Naive thymus-derived CD4-positive, alpha-beta T cell (primary cell): ENCODE data around the gene HOMER3. TPM values are rescaled to one million over a fixed set of nuclear protein-coding genes. Genes with fewer than 3 reads are reported as not detected.
"Not testable (repeated sequence)": the region's sequence is repeated elsewhere in the genome, so short reads cannot be mapped to it uniquely, and the experiment has no call there.

Experiments
- ATAC-seq: fragments of 150-1000 bp; cut with Tn5 transposase; 2 replicates; pipeline ENCODE4 v1.10.0; 2021; ENCODE audit warnings: mild to moderate bottlenecking, moderate library complexity
- CTCF ChIA-PET: fragments of 350-600 bp; sonication (Branson Sonifier 250); formaldehyde crosslinking; loops from one replicate; lab custom pipeline; 2021; ENCODE audit warnings: antibody characterized with exemption; lab: Charles Lee
- POLR2A ChIA-PET: fragments of 350-600 bp; sonication (Branson Sonifier 250); formaldehyde crosslinking; loops from one replicate; lab custom pipeline; 2021; ENCODE audit warnings: antibody characterized with exemption, inconsistent platforms; lab: Charles Lee
- DNase-seq, 9 donors: peaks; one replicate each; pipeline versions ENCODE4 v3.0.0 to v3.0.0-alpha.2; 2020 to 2022; ENCODE audit warnings: mixed read lengths in 1 of 9
- H3K27ac ChIP-seq: one replicate; pipeline ENCODE4 v1.7.0; 2013; ENCODE audit warnings: mild to moderate bottlenecking, low read depth, low read length, moderate library complexity
- H3K27me3 ChIP-seq, 2 donors: one replicate each; pipeline ENCODE4 v1.7.0; 2013; ENCODE audit warnings: low read length in 2 of 2, mild to moderate bottlenecking in 2 of 2, moderate library complexity in 2 of 2; ENCODE audit not compliant: control insufficient read depth in 2 of 2, insufficient read depth in 2 of 2
- H3K36me3 ChIP-seq, 3 experiments: 1 replicate in 2 of 3; 2 replicates in 1 of 3; pipeline ENCODE4 v1.7.0; 2013; ENCODE audit warnings: low read length in 3 of 3, mild to moderate bottlenecking in 3 of 3, moderate library complexity in 1 of 3; ENCODE audit not compliant: insufficient read depth in 3 of 3, control insufficient read depth in 2 of 3
- H3K4me1 ChIP-seq, 2 donors: one replicate each; pipeline ENCODE4 v1.7.0; 2013; ENCODE audit warnings: low read length in 2 of 2, mild to moderate bottlenecking in 2 of 2, moderate library complexity in 1 of 2; ENCODE audit not compliant: control insufficient read depth in 2 of 2, insufficient read depth in 2 of 2
- H3K4me3 ChIP-seq: 2 replicates; pipeline ENCODE4 v1.7.0; 2013; ENCODE audit warnings: mild to moderate bottlenecking, low read length
- H3K9me3 ChIP-seq, 3 experiments: 1 replicate in 2 of 3; 2 replicates in 1 of 3; pipeline ENCODE4 v1.7.0; 2013; ENCODE audit warnings: low read length in 3 of 3; ENCODE audit not compliant: control insufficient read depth in 2 of 3
- H3K27ac Mint-ChIP-seq, 9 donors: one replicate each; pipeline ENCODE4 v1.8.0; 2020 to 2022; ENCODE audit warnings: mixed read lengths in 9 of 9, mild to moderate bottlenecking in 8 of 9, moderate library complexity in 5 of 9, inconsistent platforms in 2 of 9
- H3K27me3 Mint-ChIP-seq, 5 donors: one replicate each; pipeline ENCODE4 v1.8.0; 2021 to 2022; ENCODE audit warnings: mixed read lengths in 5 of 5, mild to moderate bottlenecking in 1 of 5
- H3K36me3 Mint-ChIP-seq, 5 donors: one replicate each; pipeline ENCODE4 v1.8.0; 2020 to 2022; ENCODE audit warnings: mixed read lengths in 5 of 5, mild to moderate bottlenecking in 3 of 5, inconsistent platforms in 1 of 5
- H3K4me1 Mint-ChIP-seq, 7 donors: one replicate each; pipeline ENCODE4 v1.8.0; 2020 to 2022; ENCODE audit warnings: mixed read lengths in 7 of 7, mild to moderate bottlenecking in 3 of 7, inconsistent platforms in 1 of 7
- H3K4me3 Mint-ChIP-seq, 10 donors: one replicate each; pipeline ENCODE4 v1.8.0; 2020 to 2022; ENCODE audit warnings: mild to moderate bottlenecking in 10 of 10, mixed read lengths in 10 of 10, moderate library complexity in 6 of 10, inconsistent platforms in 2 of 10
- H3K9me3 Mint-ChIP-seq, 11 donors: one replicate each; pipeline ENCODE4 v1.8.0; 2020 to 2022; ENCODE audit warnings: mixed read lengths in 11 of 11, mild to moderate bottlenecking in 4 of 11, inconsistent platforms in 1 of 11, moderate library complexity in 1 of 11
- intact Hi-C, 2 donors: fragments of 100-400 bp; cut with micrococcal nuclease; formaldehyde crosslinking; loops; one replicate each; pipeline ENCODE4 v1.15.1; 2023
- polyA plus RNA-seq, 2 donors: library from polyadenylated mRNA; unstranded; fragments of 300-500 nt; fragmentation: Illumina TruSeq; gene quantifications; one replicate each; pipeline ENCODE4 v1.2.3, GENCODE V29; 2021
- total RNA-seq, 6 experiments: library from RNA in 5 of 6; stranded (reverse) in 5 of 6; gene quantifications; 1 replicate in 5 of 6; 2 replicates in 1 of 6; pipeline ENCODE4 v1.2.3 and lab custom pipeline; 2021 to 2026

The HOMER3 gene
- total and polyA plus RNA-seq, 7 experiments from 2014 or later: 0.53 to 16.3 (median 1.4) TPM; not detected in 3

DNA sequence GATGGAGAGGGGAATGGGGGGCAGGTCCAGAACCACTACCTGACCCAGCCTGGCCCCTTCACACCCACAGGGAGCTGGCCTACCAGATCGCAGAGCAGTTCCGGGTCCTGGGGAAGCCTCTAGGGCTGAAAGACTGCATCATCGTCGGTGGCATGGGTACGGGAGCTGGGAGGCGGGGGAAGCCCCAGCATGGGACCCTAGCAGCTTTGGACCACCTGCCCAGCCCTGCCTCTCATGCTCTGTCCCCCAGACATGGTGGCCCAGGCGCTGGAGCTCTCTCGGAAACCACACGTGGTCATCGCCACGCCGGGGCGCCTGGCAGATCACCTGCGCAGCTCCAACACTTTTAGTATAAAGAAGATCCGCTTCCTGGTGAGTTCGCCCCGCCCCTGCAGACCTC is 19.4 kb downstream of the HOMER3 start:
- POLR2A ChIA-PET: interaction anchor here (1.2 kb wide), 1 partner anchor 379 kb away, joined by 3 read pairs; no protein-coding TSS in a partner anchor
- ATAC-seq: no peak

DNA sequence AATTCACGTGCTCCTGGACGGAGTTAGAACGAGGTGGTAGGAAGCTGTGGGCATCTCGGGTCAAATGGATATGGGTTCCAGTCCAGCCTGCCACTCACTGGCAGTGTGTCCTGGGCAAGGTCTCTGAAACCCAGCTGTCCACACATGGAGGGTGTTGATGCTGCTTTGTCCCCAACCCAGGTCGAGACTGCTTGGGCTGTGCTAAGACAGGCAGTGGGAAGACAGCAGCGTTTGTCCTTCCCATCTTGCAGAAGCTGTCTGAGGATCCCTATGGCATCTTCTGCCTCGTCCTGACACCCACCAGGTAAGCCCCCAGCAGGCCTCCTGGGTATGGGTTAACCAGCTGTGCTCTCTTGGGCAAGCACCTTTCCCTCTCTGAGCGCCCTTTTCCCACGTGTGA is 20.6 kb downstream of the HOMER3 start:
- H3K27me3 Mint-ChIP-seq: peaks cover 0 to 2% (median 0%) of the 10 kb centered on the region in 5 donors
- H3K27me3 ChIP-seq: no peaks in the 10 kb centered on the region
- intact Hi-C loops: no loop called here
- H3K27ac Mint-ChIP-seq: peak overlapping the region in 6 of 9 donors; percentile 76 to 98 (median 96)
- peaks cover 7 to 56% (median 8%) of the 10 kb centered on the region in 3 experiments for H3K36me3 ChIP-seq
- peaks cover 20 to 53% (median 33%) of the 10 kb centered on the region in 7 donors for H3K4me1 Mint-ChIP-seq
- H3K9me3 ChIP-seq: no peaks in the 10 kb centered on the region
- no peak for DNase-seq
- no peak for ATAC-seq
- H3K9me3 Mint-ChIP-seq: no peaks in the 10 kb centered on the region
- POLR2A ChIA-PET: interaction anchor here (0.9 to 2.5 kb wide), 3 partner anchors 12 to 378 kb away, joined by 3 to 8 read pairs (median 4); partner anchors contain the start of gene REX1BD
- H3K4me1 ChIP-seq: peaks cover 18 to 21% of the 10 kb centered on the region in 2 donors
- peaks cover 0 to 23% (median 9%) of the 10 kb centered on the region in 5 donors for H3K36me3 Mint-ChIP-seq
- peak overlapping the region; percentile 85 for H3K4me3 ChIP-seq
- H3K27ac ChIP-seq: peak overlapping the region; percentile 81
- H3K4me3 Mint-ChIP-seq: peak overlapping the region; percentile 71 to 100 (median 92)
- CTCF ChIA-PET: no interaction called here

More for the DNA sequence above, 19.4 kb downstream of the HOMER3 start:
- H3K9me3 Mint-ChIP-seq: no peaks in the 10 kb centered on the region
- peaks cover 0 to 30% (median 13%) of the 10 kb centered on the region in 5 donors for H3K36me3 Mint-ChIP-seq
- DNase-seq: no peak
- Histone ChIP-seq H3K36me3 (peaks cover 7 to 64% (median 11%) of the 10 kb centered on the region in 3 experiments), H3K27me3 (no peaks in the 10 kb centered on the region), H3K4me3 (no peak overlapping the region), H3K27ac (no peak overlapping the region), H3K9me3 (no peaks in the 10 kb centered on the region), H3K4me1 (peaks cover 17 to 18% of the 10 kb centered on the region in 2 donors)
- H3K4me3 Mint-ChIP-seq: peak overlapping the region in 5 of 10 donors; percentile 6 to 92 (median 80)
- H3K27me3 Mint-ChIP-seq: peaks cover 0 to 2% (median 0%) of the 10 kb centered on the region in 5 donors
- CTCF ChIA-PET: no interaction called here
- H3K27ac Mint-ChIP-seq: peak overlapping the region in 1 of 9 donors; percentile 43
- intact Hi-C loops: no loop called here
- H3K4me1 Mint-ChIP-seq: peaks cover 20 to 46% (median 33%) of the 10 kb centered on the region in 7 donors

DNA sequence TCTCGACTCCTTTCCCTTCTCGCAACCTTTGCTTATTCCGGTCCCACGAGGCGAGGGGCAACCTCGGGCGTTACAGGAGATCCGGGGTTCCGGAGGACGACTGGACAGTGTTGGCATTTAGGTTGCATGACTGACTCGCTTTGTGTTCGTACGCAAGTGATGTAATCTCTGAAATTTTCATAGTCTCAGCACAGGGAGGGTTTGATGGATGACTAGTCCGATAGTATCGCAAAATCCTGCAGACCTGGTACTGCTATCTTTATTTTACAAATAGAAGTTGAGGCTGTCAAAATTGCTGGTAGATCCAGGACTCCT is 21.2 kb downstream of the HOMER3 start:
- Mint-ChIP-seq H3K27me3 (peaks cover 0 to 2% (median 0%) of the 10 kb centered on the region in 5 donors), H3K9me3 (no peaks in the 10 kb centered on the region), H3K4me3 (peak overlapping the region; percentile 71 to 100 (median 92)), H3K4me1 (peaks cover 24 to 58% (median 36%) of the 10 kb centered on the region in 7 donors), H3K36me3 (peaks cover 0 to 26% (median 9%) of the 10 kb centered on the region in 5 donors), H3K27ac (peak overlapping the region; percentile 76 to 98 (median 96))
- H3K9me3 ChIP-seq: no peaks in the 10 kb centered on the region
- H3K4me3 ChIP-seq: peak overlapping the region; percentile 85
- ATAC-seq (no peak), DNase-seq (no peak)
- intact Hi-C loops: loop anchor here (1.0 to 5.0 kb wide), 19 partner anchors 12 to 400 kb away; partner anchors contain the start of genes BORCS8 (in 2 of the 2), ELL (in 2 of the 2), HOMER3 (in 2 of the 2) and KXD1 (in 2 of the 2)
- peak overlapping the region; percentile 81 for H3K27ac ChIP-seq
- H3K27me3 ChIP-seq: no peaks in the 10 kb centered on the region
- ChIA-PET POLR2A (interaction anchor here (0.6 to 2.5 kb wide), 17 partner anchors 9 to 597 kb away, joined by 3 to 15 read pairs (median 4); partner anchors contain the start of genes ELL, KXD1, LSM4 and NR2C2AP), CTCF (interaction anchor here (0.6 kb wide), 2 partner anchors 101 to 569 kb away, joined by 3 to 4 read pairs; no protein-coding TSS in a partner anchor)
- H3K36me3 ChIP-seq: peaks cover 6 to 58% (median 7%) of the 10 kb centered on the region in 3 experiments
- H3K4me1 ChIP-seq: peaks cover 18 to 21% of the 10 kb centered on the region in 2 donors

DNA sequence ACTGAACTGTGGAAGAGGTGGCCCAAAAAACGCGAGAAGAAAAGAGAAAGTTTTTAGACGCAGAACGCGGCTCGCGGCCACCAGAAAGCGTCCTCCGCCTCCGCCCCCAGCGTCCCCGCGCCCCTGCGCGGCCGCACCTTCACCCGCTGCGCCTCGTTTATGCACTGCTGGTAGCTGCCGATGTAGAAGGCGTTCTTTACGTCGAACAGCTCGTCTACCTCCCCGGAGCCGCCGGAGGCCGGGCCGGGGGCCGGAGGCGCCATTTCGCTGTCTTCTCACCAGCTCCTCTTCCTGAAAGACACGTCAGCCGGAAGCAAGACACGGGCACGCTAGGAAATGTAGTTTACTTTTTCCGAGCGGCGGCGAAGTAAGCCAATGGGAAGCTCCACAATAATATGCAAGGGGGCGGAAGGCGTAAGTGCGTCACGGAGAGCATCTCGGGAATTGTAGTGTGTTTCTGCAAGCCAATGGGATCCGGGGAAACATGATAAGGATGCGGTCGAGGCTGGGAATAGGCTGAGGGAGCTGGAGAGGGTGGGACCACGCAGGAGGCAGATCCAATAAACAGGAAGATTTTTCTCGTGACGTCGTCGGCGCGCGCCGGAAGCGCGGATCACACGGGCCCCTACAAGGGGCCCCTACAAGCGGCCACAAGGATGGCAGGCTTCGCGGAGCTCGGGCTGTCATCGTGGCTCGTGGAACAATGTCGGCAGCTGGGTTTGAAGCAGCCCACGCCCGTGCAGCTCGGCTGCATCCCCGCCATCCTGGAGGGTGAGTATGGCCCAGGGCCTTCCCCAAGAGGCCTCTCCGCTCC is 21.7 kb downstream of the HOMER3 start, which contains the start of the genes COPE and DDX49:
COPE (minus strand) TSS at position 302 of the 814 bp plus-strand sequence; CDS start at position 263, 39 bp downstream.
DDX49 (plus strand) TSS at position 630 of the 814 bp plus-strand sequence; CDS start at position 657, 27 bp downstream.
- H3K27me3 ChIP-seq: no peaks in the 10 kb centered on the region
- ChIA-PET CTCF (interaction anchor here (0.5 to 1.1 kb wide), 5 partner anchors 102 to 756 kb away, joined by 3 to 5 read pairs (median 3); no protein-coding TSS in a partner anchor), POLR2A (interaction anchor here (0.6 to 2.5 kb wide), 22 partner anchors 10 to 638 kb away, joined by 3 to 15 read pairs (median 4); partner anchors contain the start of genes ELL, JUND, KXD1 and LSM4)
- H3K4me1 Mint-ChIP-seq: peaks cover 25 to 63% (median 36%) of the 10 kb centered on the region in 7 donors
- peak within 1 kb of the TSS; percentile 71 to 100 (median 92) for H3K4me3 Mint-ChIP-seq
- H3K27ac ChIP-seq: peak within 1 kb of the TSS; percentile 93
- H3K9me3 ChIP-seq: no peaks in the 10 kb centered on the region
- H3K4me3 ChIP-seq: peak within 1 kb of the TSS; percentile 85
- DNase-seq (peak; percentile 85 to 99 (median 99)), ATAC-seq (peak; percentile 97)
- H3K27me3 Mint-ChIP-seq: peaks cover 0 to 2% (median 0%) of the 10 kb centered on the region in 5 donors
- H3K36me3 ChIP-seq: peaks cover under 1 to 54% (median 1%) of the 10 kb centered on the region in 3 experiments
- peaks cover 18 to 21% of the 10 kb centered on the region in 2 donors for H3K4me1 ChIP-seq
- H3K9me3 Mint-ChIP-seq: no peaks in the 10 kb centered on the region
- peaks cover 0 to 21% (median 6%) of the 10 kb centered on the region in 5 donors for H3K36me3 Mint-ChIP-seq
- H3K27ac Mint-ChIP-seq: peak within 1 kb of the TSS; percentile 76 to 98 (median 96)
- intact Hi-C loops: loop anchor here (1.0 to 5.0 kb wide), 19 partner anchors 13 to 401 kb away; partner anchors contain the start of genes BORCS8 (in 2 of the 2), ELL (in 2 of the 2), HOMER3 (in 2 of the 2) and KXD1 (in 2 of the 2)

DNA sequence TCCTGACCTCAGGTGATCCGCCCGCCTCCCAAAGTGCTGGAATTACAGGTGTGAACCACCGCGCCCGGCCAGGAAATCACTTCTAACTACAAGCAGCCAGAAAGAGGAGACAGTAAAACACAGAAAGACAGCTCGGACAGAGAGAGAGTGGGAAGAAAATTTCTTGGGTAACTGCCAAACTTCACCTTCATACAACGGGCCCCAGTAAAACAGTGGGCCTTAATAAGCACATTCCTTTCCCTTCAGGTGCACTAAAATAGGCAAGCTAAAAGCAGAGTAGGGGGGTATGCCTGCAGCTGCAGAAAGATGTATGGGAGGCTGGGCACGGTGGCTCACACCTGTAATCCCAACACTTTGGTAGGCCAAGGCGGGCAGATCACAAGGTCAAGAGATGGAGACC is 23.4 kb downstream of the HOMER3 start:
- intact Hi-C loops: loop anchor here in 1 of 2 donors (5.0 kb wide), 1 partner anchor 235 kb away; the partner anchor contains the start of gene CRTC1
- H3K4me3 ChIP-seq, H3K27ac ChIP-seq, POLR2A ChIA-PET, H3K9me3 Mint-ChIP-seq, H3K9me3 ChIP-seq, DNase-seq, CTCF ChIA-PET, ATAC-seq, H3K27me3 Mint-ChIP-seq, H3K27me3 ChIP-seq: not testable (repeated sequence)
- H3K4me1 ChIP-seq: peaks cover 18 to 21% of the 10 kb centered on the region in 2 donors
- Mint-ChIP-seq H3K27ac (peak overlapping the region in 4 of 9 donors; percentile 22 to 78 (median 44)), H3K4me3 (peak overlapping the region; percentile 64 to 100 (median 84)), H3K4me1 (peaks cover 25 to 78% (median 44%) of the 10 kb centered on the region in 7 donors), H3K36me3 (peaks cover 5 to 23% (median 7%) of the 10 kb centered on the region in 5 donors)
- peaks cover 0 to 52% (median 0%) of the 10 kb centered on the region in 3 experiments for H3K36me3 ChIP-seq
